SW480 (cell line): ENCODE results near the gene RPL31.
A peak's percentile ranks its signal among the peaks of the same experiment; 100 is the strongest.

ENCODE experiments used
- DNase-seq: peaks from one replicate; pipeline ENCODE4 v3.0.0-alpha.2; 2016; ENCODE audit warnings: low spot score

Gene RPL31

DNA sequence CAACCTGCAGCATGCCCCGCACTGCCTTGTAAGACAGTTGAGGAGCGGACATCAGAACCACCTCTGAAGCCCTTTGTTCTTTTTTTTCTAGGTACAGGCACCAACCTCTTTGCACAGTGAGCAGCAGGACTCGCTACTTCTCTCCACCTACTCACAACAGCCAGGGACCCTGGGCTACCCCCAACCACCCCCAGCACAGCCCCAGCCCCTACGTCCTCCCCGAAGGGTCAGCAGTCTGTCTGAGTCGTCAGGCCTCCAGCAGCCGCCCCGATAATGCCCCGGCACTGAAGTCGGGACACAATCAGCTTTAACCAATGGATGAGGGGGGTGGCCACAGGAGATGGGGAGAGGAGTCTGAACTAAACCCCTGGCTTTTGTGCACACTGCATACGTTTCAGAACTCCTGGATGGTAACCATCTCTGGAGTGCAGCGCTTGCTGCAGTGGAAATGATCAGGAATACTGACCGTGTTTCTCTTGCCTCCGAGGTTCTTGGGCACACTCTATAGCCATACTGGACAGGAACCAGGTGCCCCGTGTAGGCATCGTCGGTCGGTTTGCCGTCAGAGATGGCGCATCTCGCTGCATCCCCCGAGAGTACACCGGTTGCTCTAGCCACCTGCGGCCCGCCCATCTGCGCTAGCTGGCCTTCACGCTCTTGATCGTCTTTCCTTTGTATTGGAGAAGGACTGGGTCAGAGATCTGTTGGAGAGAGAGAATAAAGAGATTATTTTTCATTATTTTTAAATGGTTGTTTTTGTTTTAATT is 6.6 kb upstream of the RPL31 start:
- no peak for DNase-seq

DNA sequence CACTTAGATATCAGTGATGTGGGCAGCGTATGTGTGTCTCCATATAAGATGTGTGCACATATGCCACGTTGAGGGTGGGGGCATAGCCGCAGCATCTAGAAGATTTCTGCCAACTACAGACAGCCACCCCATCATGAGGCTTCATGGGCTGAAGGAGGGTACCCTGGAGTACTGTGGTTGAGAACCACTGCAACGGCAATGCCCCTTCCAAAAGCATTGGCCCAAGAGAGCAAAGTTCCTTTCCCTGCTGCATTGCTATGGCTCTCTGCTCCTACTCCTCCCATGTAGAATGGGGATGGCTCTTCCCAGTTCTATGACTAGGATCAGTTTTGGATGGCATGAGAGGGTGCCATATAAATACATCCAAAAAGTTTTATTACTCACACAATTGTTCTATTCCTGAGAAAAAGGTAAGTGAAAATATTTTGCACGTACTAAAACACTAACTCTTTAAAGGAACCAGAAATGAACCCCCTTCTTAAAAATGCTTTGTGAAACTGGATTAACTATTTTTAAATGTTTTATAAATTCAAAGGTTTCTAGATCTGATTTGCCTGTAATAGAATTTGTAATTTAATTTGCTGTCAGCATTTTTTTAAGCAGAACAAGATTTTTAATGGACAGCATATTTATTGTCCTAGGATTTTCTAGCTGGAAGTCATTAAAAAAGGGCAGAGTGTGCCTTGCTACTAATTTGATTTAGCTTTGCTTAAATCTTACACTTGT is 4.4 kb upstream of the RPL31 start:
- DNase-seq, result no peak

DNA sequence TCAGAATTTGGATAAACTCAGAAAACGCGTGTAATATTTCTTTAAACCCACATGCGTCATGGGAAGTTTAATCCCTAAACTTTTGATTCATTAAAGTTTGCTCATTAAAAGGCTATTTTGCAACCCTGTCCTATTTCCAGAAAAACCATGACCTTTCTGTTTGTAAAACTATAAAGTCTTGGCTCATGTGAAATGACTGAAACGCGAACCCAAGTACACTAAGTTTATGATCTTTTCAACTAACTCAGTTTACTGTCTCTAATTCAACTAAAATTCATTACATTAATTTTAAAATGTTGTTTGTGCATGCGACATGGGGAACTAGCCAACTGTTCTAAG is 3.9 kb upstream of the RPL31 start:
- DNase-seq, result no peak

DNA sequence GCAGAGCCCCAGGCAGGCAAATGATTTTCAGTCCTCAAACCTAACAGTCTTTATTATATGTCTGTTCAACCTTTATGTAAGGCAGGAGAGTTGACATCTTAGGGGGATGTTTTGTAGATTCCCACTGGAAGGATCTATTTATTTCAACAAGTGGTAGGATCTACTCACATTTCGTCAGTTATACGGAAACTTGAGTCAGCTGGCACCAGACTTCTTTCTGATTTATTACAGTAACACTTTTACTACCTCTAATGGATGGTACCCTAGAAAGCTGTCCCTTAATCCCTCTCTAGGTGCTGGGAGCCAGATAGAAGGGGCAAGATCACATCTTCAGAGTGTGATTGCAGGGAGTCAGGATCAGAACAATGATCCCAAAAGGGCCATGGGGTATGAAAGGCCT is 2.1 kb upstream of the RPL31 start:
- DNase-seq, result no peak

DNA sequence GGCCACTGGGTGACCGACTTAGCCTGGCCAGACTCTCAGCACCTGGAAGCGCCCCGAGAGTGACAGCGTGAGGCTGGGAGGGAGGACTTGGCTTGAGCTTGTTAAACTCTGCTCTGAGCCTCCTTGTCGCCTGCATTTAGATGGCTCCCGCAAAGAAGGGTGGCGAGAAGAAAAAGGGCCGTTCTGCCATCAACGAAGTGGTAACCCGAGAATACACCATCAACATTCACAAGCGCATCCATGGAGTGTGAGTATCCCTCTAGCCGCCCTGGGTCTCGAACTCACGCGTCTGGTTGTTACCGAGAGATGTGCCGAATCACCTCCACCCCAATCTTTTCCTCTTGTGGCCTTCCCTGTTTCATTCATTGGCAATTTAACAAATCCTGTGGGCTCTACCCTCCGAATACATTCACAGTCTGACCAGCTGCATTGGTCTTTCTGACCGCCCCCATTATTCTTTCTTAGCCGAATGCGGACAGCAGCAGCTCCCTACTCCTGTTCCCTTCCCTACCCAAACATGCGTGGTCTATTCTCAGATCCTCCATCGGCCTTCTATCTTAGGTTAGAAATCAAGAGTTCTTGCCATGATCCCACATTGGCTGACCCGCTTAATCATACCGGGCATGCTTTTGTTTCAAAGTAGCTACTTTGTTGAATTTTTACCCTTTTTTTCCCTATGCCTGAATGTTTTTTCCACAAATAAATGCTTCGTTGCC is 631 bp downstream of the RPL31 start:
- DNase-seq, result no peak

DNA sequence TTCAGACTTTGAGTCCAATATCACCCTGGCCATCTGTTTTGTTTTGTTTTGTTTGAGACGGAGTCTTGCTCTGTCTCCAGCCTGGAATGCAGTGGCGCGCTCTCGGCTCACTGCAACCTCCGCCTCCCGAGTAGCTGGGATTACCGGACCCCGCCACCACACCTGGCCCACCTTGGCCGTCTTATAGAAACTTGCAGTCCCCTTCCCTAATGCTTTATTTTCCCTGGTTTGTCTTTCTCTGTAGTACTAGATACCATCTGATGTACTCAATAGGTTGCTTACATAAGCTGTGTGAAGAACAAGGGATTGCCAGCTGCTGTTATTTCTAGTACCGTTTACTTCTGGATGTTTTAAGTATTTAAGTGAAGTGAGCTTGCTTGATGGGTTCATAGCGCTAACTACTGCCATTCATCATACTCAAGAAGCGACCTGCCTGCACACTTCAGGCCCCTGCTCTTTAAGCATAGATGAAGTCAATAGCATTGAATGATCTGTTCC is 1.2 kb downstream of the RPL31 start:
- DNase-seq, result no peak

DNA sequence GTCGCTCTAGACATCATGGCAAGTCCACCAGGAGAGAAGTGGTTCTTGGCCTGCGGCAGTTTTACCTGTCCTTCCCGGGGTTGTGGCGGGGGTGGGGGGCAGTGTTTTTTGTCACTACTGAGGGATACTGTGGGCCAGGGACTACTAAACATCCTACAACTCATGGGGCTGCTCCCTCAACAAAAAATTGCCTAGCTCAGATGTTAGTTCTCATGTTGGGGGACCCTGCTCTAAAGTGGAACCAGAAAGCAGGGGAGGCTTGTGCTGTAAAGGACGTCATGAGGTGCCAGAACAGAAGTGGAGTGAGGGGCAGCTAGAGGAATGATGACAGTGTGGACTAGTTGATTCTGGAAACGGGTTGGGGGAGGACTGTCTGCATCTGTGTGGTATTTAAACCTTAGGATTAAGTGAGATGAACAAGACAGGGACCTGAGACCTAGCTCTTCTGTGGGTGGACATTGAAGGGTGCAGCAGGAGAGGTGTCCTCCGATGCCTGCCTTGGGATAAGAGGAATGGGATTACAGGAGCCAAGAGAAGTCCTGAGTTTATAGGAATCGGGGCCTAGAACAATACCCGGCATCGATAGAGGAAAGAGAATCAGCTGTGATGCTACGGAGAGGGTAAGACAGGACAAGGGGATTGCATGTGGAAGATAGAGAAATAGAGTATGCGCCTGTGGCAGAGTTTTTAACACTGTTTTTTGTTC is 2.7 kb downstream of the RPL31 start:
- DNase-seq, result no peak

DNA sequence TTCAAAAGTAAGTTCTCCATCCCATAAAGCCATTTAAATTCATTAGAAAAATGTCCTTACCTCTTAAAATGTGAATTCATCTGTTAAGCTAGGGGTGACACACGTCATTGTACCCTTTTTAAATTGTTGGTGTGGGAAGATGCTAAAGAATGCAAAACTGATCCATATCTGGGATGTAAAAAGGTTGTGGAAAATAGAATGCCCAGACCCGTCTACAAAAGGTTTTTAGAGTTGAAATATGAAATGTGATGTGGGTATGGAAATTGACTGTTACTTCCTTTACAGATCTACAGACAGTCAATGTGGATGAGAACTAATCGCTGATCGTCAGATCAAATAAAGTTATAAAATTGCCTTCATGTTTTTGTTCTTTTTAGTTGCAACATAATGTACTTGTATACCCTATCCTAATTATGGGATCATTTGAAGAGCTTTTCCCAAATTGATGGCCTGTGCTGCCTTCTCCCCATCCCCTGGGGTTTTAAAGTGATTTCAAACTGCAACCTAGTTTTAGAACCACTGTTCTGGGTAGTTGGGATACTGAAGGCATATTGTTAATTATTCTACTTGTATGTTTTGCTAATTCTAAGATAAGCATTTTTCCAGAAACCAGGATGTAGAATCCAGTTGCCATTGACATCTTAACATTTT is 4.1 kb downstream of the RPL31 start:
- DNase-seq, result no peak

DNA sequence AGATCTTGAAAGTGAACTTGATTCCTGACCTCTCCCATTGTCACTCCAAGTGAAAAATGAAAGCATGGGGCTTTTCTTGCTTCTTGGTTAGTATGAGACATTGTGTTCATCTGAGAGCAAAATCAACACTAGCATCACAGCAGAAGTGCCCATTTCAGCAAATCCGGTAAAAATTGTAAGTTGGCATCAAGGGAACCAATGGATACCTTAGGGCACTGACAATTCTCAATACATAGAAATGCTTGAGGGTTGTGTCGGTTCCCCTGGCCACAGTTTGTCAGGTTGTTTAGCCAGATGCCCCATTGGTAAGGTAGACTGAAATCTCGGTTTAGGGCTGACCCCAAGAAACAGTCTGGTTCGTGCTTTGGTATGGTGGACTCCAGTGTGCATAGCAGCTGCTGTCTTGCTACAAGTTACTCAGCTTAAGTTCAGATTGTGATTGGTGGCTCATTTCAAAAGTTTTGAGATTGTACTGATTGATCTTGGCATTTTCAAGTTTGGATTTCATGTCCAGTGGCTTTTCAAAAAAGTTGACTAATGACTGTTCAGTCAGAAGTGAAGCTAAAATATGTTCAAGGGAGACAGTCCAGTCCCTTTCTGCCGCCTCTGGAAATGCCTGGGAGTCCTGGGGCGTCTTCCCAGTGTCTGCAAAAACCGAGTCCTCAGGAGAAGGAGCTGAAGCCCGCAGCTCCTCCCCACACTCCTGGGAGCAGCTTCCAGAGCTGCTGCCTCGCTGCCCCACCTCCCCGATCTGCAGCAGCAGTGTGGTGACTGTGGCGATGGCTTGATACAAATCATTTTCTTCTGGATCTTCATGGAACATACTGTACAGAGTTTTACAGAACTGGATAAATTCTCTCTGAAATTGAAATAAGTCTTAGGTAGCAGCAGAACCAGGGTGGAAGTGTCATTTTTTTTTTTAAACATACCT is 5.6 kb downstream of the RPL31 start:
- DNase-seq, result no peak

DNA sequence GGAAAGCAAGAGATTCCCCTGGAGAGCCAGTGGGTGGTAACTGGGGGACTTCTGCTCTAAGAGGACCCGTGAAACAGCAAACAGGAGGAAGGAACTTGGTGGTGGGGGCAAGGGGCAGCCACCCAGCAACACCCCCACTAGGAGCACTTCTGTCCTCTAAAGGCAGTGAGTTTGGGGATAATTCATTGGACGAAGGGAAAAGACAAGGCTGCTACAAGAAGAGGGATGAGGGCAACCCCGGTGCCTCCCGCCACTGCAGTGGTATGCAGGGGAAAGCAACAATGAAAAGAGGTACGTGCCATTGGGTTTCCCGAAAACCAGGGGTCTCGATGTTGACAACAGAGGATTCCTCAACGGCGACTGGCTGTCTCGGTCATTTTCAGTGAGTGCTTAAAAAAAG is 9.1 kb downstream of the RPL31 start:
- DNase-seq, result no peak

DNA sequence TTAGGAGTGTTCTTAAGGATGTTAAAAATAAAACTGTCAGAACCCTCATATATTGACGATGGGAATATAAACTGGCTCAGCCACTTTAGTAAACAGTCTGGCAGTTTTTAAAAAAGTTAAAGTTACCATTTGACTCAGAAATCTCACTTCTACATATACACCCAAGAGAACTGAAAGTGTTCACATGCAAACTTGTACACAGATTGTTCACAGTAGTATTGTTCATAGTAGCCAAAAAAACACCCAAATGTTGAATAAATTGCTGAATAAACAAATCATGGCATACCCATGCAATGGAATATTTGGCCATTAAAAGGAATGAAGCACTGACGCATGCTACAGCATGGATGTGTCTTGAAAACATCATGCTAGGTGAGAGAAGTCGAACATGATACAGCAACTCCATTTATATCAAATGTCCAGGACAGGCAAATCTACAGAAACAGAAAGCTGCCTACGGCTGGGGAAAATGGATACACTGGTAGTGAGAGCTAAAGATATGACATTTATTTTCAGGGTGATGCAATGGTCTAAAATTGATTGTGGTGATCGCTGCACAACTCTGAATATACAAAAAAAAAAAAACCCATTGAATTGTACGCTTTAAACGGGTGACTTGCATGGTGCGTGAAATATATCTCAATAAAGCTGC is 10.1 kb downstream of the RPL31 start:
- DNase-seq, result no peak

DNA sequence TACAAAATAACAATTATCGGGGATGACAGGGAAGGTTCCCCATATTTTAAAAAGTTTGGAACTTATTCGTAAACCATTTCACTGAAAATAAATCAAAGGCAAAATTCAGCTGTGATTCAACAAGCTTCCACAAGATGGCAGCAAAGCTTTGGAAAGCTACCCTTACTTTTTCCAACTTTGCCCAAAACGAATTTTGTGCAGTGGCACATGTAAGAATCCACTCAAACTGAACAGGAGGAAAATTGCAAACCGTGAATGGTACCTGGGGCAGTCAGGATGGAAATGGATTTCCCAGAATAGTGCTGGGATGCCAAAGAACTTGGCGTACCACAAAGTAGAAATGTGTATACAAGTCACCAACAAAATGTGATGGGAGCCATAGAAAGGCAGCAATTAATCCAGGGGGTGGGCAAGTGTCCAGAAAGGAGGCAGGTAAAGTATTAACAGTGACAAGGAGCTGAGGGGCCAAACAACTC is 10.7 kb downstream of the RPL31 start:
- peak; percentile 41 for DNase-seq

DNA sequence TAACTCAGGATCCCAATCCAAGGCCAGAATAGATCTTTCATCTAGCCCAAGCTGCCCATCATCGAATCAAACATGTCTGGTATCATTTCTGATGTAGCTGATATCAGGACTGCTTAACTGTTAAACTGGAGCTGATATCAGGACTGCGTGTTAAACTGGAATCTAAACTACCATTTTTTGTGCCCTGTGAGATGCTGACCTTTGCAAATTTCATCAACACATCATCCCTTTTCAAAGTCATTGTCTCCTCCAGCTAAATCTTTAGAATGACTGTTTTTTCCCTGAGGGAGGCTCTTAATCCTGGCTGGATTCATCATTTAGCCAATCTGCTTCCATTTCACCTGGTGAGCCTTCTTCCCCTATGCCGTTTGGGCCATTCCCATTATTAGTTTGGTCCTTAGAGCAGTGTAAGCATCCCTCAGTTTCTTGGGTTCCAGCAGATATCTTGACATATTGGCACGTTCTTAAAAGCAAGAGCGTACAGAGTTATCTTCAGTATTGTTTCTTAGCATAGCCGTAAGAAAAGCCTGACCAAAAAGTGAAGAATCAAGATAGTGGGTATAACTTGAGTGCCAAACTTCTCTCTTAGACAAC is 12.3 kb downstream of the RPL31 start:
- DNase-seq, result no peak

DNA sequence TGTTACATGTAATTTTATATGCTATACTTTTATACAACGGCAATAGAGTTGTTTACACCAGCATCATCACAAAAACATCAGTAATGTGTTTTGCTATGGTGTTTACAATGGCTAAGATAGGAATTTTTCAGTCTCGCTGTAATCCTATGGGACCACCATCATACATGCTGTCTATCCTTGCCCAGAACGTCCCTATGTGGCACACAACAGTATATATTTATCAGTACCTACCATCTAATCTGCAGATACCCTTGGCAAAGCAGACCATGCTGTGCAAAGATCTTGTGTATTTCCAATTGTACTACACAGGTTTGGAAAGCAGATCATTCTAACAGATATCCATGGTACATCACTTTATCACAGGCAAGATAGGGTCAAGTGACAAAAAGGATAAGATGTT is 15.3 kb downstream of the RPL31 start:
- DNase-seq, result no peak

DNA sequence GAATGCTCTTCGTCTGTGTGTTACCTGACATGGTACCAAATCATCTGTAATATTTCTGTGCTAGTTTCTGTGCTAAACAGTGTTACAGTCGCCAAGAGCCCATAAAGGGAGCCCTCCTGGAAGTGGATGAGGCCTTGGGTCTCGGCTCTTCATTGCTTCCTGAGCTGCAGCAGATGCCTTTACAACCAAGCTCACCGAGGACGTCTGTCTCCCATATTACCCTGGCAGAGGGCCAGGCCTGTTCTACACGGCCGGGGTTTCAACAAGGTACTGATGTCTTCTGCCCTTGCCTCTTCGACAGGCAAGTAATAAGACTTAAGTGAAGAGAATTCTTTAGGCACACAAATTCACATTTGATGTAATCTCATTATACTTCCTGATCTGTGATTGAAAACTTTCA is 16.8 kb downstream of the RPL31 start:
- DNase-seq, result no peak

DNA sequence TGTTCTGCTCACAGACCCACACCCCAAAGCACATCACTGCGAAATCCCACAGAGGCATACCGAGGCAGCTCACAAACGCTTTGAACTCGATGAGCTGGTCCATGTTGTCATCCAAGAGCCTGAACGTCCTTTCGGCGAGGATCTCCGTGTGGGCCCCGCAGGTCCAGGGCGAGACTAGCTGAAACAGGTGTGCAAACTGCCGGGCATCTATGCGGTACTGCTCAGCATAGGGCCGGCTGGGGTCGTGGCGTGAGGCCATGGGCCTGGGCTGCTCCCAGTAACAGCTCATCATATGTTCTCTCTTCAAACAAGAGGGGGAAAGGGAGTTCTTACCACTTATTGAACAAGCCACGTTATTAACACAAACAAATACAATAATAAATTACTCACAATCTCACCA is 20.1 kb downstream of the RPL31 start:
- no peak for DNase-seq

DNA sequence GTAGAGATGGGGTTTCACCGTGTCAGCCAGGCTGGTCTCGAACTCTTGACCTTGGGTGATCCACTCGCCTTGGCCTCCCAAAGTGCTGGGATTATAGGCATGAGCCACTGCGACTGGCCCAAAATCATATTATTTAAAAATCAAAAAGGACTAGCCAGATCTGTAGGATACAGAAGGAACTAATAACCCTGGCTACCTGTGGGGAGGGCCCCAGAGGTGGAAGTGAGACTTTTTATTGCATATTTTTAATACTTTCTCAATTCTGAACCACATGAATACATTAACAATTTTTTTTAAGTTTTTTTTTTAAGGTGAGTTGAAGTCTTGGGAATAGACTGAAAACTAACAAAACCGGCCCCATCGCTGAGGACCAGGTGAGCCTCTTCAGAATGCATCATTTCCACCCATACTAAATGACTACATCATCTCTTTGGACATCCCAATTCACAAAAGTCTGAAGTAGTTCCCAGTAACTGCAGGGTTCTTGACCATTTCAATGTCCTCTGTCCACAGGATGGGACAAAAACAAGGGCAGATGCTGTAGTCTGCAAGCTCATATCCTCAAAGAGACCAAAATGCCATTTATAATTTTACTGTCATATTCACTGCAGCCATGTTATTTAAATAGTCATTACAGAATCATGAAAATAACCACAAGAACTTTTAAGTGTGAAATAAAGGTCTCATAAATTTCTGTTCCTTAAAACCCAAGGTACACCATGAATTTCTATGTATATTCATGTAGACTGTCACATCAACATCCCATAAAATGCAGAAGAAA is 21.4 kb downstream of the RPL31 start:
- DNase-seq, result no peak

DNA sequence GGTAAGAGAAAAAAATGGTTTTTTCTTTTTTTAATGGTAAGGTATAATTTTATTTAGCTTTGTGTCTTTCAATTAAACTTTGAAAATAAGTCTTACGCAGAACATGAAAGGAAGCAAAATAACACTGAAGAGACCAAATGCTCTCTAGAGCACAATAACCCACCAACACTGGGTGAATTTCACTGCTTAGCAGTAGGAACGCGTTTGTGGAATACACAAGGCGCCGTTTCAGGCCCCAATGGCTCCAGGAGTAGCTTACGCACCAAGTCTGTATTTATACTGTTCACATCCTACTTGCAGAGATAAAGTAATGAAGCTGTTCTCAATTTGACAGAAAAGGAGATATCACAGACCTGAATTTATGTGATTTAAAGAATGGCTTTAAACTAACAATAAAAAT is 23.5 kb downstream of the RPL31 start:
- DNase-seq, result no peak

DNA sequence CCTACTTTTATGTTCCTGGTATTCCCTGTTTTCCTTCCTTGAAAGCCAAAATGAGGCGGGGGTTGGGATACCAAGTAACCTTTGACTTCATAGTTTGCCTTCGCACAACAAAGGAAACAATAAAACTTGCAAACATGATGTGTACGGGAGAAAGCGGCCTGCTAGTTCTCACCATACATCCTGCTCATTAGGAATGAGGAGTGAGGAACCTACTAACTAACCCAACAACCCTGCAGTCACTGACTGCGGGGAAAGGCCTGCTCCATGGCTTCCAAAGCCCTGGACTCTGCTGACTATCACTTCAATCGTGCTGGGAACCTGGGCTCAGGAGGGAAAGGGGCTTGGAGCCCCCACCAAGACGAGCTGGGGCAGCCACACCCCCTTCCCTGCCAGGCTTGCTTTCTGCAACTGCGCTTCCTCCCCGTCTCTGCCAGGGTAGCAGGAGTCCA is 24.2 kb downstream of the RPL31 start:
- no peak for DNase-seq
